Urinary bladder (tissue), 4 donors: Measurements from ENCODE around the gene HAND1. TPM values are rescaled to one million over a fixed set of nuclear protein-coding genes. Genes with fewer than 3 reads are reported as not detected.
A peak's percentile ranks its signal among the peaks of the same experiment; 100 is the strongest.

Experiments used
- DNase-seq: peaks from one replicate; pipeline ENCODE4 v3.0.0-alpha.2; 2015; ENCODE audit errors: extremely low spot score
- H3K27ac ChIP-seq: one replicate; pipeline ENCODE4 v1.5.1; 2013; ENCODE audit warnings: low read depth, mild to moderate bottlenecking, moderate library complexity
- H3K36me3 ChIP-seq: one replicate; pipeline ENCODE4 v1.6.1; 2013; ENCODE audit warnings: mild to moderate bottlenecking, moderate library complexity; ENCODE audit not compliant: insufficient read depth
- H3K4me1 ChIP-seq: one replicate; pipeline ENCODE4 v1.6.1; 2013; ENCODE audit warnings: mild to moderate bottlenecking, moderate library complexity; ENCODE audit not compliant: insufficient read depth
- H3K4me3 ChIP-seq: one replicate; pipeline ENCODE4 v1.5.1; 2013; ENCODE audit warnings: low read depth, low read length
- WGBS: extraction: QIAGEN DNeasy Blood & Tissue Kit; methylation state at CpG from one replicate; pipeline ENCODE4 v1.1.7; 2013; 5-methylcytosine and 5-hydroxymethylcytosine counted together
- polyA plus RNA-seq: library from polyadenylated mRNA; stranded (reverse); fragments of 200-250 nt; gene quantifications from one replicate; pipeline ENCODE4 v1.2.3, GENCODE V29; 2013
- total RNA-seq: library from RNA; depleted of rRNA; stranded (reverse); fragments of >200 nt; gene quantifications from one replicate; pipeline ENCODE4 v1.2.3, GENCODE V29; 2014
- donor health status: healthy with polysubstance abuse.
- donor health status: healthy.

HAND1 gene
- total and polyA plus RNA-seq, 2 donors: 0.63 to 9.3 TPM

DNA sequence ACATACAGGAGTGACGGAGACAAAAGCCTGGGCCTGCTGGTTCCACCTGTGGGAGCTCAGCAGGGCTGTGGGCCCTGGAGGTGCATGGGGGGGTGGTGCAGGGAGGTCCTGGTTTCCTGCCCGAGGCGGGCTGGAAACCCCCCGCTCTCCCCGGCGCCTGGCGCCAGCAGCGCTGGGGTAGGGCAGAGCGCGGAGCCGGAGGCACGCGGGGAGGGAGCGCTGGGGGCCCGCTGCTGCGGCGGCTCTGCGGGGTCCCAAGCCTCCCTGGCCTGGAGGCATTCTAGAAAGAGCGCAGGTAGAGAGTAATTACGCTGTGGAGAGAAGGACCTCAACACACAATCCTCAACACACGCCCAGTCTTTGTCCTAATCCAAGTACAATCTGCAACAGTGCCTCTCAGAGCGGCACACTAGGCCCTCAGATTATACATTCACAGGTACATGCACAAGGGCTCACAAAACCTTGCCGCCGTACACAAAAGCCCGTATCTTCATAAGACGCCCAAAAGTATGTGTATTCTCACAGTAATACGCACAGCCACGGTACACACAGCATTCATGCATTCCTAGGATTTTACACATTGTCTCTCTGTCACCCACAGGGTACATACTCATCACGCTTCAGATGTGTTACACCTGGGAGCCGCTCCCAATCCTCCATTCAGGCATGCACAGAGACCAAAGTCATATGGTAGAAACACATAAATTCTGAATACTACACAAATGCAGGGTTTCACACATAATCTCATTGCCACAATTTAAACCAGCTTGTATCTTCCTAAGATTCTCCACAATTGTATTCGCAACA lies 2.1 kb upstream of the HAND1 start:
- no peaks in the 10 kb centered on the region for H3K4me1 ChIP-seq
- H3K36me3 ChIP-seq: no peaks in the 10 kb centered on the region
- no peak overlapping the region for H3K27ac ChIP-seq
- WGBS: 31% methylated on average over 31 of the region's 31 CpGs
- DNase-seq: no peak
- H3K4me3 ChIP-seq: no peak overlapping the region

DNA sequence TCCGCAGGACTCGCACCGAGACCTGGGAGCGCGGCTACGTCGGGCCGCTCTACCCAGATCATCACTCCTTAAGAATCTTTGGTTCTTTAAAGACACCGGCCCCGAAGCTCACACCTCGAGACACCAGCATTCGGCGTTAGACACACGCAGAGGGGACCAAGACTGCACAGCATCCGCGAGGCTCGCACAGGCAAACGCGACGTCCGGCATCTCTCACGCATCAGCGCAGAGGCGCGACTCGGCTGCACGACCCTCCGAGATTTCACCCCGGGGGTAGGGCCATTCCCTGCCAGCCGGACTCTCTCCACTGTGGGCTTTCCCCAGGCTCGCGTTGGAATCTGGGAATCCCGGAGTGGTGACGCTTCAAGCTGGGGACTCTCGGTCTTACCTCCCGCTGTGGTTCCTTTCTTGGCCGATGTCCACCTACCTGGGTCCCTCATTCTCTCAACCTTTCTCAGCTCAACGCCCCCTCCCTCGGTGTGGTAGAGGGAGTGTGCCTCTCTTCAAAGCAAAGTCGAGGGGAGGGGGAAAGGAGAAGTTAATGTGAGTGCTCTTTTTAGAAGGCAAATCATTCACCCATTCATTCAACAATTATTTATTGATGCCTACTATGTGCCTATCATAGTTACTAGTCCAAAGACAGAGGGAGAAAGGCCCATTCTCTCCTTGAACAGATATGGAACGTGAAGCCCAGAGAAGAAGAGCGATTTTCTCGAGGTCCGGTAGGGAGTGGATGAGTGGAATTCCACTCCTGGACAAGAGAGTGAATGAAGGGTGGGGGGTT lies 1.3 kb upstream of the HAND1 start:
- 21% methylated on average over 44 of the region's 44 CpGs for WGBS
- H3K4me1 ChIP-seq: no peaks in the 10 kb centered on the region
- H3K36me3 ChIP-seq: no peaks in the 10 kb centered on the region
- no peak for DNase-seq
- no peak overlapping the region for H3K27ac ChIP-seq
- H3K4me3 ChIP-seq: no peak overlapping the region

DNA sequence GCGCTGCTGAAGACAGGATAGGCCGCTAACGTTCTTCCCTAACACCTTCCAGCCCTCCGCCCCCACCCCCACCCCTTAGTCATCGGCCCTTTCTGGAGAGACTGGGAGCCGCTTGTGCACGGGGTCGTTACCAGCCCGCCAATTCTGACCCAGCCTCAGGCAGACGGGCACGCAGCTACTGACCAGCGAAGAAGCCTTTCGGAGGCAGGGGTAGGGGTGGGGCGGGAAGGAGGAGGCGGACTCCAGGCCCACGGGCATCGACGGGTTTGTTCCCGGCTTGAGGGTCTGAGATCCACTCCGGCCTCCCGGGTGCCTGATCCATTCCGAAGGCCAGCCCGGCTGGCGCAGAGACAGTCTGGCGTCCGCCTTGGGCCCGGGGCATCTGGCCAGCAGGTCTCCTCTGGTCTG lies 729 bp upstream of the HAND1 start:
- Histone ChIP-seq H3K4me3 (no peak overlapping the region), H3K36me3 (no peaks in the 10 kb centered on the region), H3K4me1 (no peaks in the 10 kb centered on the region), H3K27ac (no peak overlapping the region)
- no peak for DNase-seq
- 15% methylated on average over 27 of the region's 27 CpGs for WGBS

DNA sequence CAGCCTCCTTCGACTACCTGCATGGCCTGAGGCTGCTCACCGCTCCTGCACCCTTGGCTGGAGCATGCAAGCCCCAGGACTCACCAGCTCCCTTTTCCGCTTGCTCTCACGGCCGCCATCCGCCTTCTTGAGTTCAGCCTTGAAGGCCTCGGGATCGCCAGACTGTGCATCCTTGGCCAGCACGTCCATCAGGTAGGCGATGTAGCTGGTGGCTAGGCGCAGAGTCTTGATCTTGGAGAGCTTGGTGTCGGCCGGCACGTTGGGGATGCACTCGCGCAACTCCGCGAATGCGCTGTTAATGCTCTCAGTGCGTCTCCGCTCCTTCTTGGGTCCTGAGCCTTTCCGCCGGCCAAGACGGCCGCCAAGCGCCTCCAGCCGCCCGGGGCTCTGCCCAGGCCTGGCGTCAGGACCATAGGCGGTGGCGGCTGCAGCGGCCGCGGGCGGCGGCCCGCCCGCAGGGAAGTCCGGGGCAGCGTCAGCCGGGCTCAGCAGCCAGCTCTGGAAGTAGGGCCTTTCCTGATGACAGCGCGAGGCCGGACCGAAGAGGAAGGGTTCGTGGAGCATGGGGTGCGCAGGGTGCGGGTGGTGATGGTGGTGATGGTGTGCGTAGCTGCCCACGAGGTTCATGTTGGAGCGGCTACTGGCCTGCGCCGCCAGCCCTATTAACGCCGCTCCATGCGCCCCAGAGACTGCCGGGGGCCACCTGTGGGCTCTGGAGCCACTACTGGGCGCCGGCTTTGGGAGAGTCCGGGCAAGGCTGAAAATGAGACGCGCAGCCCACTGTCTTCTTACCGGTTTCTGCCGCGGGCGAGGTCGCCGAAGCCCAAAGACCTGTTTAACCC lies 424 bp downstream of the HAND1 start:
- H3K27ac ChIP-seq: no peak overlapping the region
- DNase-seq: no peak
- H3K36me3 ChIP-seq: no peaks in the 10 kb centered on the region
- H3K4me3 ChIP-seq: peak overlapping the region; percentile 24
- H3K4me1 ChIP-seq: no peaks in the 10 kb centered on the region
- 1% methylated on average over 68 of the region's 68 CpGs for WGBS

DNA sequence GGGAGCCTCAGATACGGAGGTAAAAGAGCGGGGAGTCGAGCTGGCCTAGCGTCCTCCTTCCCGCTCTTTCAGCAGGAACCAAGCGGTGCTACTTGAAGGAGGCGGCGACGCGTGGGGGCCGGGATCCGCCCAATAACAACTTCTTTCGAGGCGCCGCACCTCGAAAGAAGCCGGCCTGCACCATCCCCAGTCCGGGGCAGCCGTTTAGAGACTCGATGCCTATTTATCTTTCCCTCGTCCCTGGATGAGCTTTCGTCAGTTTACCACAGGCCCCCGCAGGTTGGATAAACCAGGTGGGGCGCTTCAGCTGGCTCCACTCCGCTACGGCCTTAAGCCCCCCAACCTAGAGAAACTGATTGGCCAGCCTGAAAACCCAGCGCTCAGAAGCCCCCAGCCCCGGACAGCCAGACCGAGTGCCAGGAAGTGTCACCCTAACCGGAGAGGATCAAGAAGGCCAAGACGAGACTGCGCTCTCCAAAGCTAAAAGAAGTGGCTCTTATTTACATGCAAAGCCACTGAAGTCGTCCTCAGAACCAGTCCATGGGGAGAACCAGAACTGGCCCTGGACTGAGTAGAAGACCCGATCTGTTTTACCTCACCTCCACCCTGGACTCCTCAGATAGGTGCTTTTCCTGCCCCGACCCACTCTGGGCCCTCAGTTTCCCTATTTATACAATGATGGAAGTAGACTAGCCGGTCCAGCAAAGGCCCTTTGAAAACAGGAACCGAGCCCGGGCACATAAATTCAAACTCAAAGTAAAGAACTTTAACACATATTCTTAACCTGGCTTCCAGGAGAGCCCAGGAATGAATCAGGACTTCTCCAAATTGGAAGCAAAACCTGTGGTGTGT lies 1.4 kb downstream of the HAND1 start:
- Histone ChIP-seq H3K36me3 (no peaks in the 10 kb centered on the region), H3K27ac (no peak overlapping the region), H3K4me1 (no peaks in the 10 kb centered on the region), H3K4me3 (no peak overlapping the region)
- 17% methylated on average over 38 of the region's 38 CpGs for WGBS
- DNase-seq: no peak

DNA sequence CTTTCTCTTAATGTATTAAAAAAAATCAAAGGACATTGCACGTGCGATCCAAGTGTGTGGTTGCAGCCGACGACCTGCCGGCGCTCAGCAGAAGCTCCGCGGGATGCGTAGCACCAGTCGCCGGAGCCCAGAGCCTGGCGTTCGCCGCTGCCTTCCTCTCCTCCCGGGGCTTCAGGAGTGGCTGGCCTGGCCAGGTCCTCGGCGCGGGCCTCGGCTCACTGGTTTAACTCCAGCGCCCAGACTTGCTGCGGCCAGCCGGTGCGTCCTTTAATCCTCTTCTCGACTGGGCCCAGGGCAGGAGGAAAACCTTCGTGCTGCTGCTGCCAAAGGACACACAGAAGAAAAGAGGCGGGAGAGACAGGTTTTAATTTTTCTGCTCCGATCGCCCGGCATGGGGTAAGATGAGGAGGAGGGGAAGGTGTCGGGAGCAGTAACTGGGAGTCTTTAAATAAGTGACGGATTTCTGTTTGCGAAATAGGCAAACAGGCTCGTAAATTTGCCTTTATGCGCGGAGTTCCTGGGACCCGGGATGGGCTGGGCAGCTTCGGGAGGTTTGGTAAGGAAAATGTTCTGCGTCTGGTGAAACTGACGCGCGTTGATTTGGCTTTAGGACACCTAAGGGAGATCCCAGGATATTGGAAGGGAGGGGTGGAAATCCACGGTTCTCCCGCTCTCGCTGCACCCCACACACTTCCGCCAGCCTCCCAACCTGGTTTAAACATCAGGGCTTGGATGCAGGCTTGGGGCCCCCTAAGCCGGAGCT lies 2.3 kb downstream of the HAND1 start:
- no peak overlapping the region for H3K4me3 ChIP-seq
- WGBS: 25% methylated on average over 46 of the region's 46 CpGs

DNA sequence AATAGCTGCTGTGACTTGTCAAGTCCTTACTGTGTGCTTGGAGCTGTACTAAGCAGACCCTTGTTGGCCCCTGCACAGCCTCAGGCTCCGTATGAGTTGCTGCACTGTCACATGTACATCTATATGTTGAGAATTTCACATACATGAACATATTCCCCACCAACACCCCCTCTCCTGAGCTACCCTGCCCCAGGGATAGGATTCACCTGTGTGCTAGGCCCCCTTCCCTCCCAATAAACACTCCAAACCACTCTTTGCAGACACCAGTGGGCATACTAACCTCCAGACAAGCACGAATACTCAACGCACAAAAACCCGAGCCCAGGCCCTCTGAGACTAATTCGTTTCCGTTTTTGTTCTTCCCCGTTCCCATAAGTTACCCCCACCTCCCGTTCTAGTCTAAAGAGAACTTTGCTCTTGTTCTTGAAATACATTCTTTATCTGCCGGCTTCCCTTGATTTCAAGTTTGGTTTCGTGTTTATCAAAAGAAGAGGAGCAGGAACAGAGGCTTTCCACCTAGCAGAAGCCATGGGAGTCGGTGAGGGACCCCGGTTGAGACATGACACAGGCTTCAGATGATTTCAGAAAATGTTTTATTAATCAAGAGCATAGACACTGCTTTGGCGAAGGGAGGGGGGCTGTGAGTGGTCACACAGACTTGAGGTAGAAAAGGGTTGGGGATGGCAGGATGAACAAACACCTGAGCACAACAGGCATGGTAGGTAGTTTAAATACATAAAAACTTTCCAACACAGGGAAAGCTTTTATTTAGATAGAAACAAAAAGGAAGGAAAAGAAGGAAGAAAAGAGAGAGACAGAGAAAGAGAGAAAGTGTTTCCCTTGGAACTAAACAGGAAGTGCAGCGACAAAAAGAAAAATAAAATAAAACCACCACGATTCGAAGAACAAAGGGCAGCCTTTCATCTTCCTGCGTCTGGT lies 3.4 kb downstream of the HAND1 start:
- H3K27ac ChIP-seq: no peak overlapping the region
- H3K4me3 ChIP-seq: no peak overlapping the region
- DNase-seq: no peak
- no peaks in the 10 kb centered on the region for H3K36me3 ChIP-seq
- H3K4me1 ChIP-seq: no peaks in the 10 kb centered on the region
- 54% methylated on average over 17 of the region's 17 CpGs for whole genome bisulfite sequencing

More for the DNA sequence above, 2.3 kb downstream of the HAND1 start:
- no peaks in the 10 kb centered on the region for H3K4me1 ChIP-seq
- H3K27ac ChIP-seq: no peak overlapping the region
- H3K36me3 ChIP-seq: no peaks in the 10 kb centered on the region
- DNase-seq: no peak

DNA sequence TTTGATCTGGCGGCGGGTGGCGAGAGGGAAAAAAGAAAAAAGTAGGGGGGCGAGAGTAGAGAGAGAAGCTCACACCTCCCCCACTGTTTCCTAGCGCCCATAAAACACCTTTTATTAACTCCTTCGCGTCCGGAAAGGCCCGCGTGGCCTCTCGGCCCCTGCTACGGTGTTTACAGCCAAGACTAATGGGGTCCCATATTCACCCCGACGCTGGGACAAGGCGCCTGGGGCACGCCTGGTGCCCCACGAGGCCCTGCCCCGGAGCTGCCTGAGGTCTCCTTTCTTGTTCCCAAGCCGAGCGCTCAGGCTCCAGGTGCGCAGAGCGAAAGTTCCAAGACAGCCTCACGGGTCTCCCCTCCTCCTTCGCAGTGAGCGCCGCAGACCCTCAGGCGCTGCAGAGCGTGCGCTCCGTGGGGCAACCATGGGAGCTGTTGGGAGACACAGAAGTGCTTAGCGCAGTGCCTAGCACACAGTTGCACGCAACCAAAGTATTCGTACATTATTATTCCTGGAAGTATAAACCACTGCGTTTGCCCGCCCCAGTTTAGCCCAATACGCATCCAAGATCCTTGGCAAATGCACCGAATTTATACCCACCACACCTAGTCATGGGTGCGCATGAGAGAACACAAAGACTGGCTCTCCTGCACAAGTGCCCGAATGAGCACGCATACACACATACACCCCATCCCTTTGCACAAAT lies 4.3 kb downstream of the HAND1 start:
- 43% methylated on average over 40 of the region's 40 CpGs for whole genome bisulfite sequencing
- Histone ChIP-seq H3K4me1 (no peaks in the 10 kb centered on the region), H3K27ac (no peak overlapping the region), H3K4me3 (no peak overlapping the region), H3K36me3 (no peaks in the 10 kb centered on the region)
- DNase-seq: no peak

DNA sequence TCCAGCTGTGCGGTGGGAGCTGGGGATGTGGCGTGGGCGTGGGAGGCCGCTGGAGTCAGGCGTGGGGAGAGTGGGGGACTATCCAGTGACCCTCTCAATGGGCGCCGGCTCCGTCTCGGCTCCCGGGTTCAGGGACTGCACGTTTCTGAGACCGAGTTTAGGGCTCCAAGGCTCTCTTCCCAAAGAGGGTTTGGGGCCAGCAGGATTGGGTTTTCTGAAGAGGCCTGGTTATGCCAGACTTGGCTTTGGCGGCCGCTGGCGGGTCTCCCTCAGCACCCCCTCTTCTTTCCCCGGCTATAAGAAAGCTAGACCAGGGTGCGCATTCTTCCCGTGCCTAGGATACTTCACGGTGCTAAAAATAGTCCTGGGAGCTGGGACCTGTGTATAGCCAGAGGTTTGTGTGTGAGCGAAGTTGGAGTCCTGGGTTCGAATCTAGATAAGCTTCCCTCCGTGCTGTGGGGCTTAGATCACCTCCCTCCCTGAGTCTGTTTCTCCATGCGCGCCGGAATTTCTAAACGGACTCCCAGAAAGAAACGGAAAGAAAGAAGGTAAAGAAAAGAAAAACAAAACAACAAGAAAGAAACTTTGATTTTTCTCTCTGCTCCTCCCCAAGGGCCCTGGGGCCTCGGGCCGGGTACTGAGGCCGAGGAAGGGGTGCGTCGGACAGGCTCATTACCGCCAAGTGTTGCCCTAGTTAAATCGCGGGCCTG lies 5.0 kb downstream of the HAND1 start:
- H3K4me1 ChIP-seq: no peaks in the 10 kb centered on the region
- H3K4me3 ChIP-seq: no peak overlapping the region
- no peak overlapping the region for H3K27ac ChIP-seq
- 33% methylated on average over 35 of the region's 35 CpGs for WGBS
- no peaks in the 10 kb centered on the region for H3K36me3 ChIP-seq
- DNase-seq: no peak

DNA sequence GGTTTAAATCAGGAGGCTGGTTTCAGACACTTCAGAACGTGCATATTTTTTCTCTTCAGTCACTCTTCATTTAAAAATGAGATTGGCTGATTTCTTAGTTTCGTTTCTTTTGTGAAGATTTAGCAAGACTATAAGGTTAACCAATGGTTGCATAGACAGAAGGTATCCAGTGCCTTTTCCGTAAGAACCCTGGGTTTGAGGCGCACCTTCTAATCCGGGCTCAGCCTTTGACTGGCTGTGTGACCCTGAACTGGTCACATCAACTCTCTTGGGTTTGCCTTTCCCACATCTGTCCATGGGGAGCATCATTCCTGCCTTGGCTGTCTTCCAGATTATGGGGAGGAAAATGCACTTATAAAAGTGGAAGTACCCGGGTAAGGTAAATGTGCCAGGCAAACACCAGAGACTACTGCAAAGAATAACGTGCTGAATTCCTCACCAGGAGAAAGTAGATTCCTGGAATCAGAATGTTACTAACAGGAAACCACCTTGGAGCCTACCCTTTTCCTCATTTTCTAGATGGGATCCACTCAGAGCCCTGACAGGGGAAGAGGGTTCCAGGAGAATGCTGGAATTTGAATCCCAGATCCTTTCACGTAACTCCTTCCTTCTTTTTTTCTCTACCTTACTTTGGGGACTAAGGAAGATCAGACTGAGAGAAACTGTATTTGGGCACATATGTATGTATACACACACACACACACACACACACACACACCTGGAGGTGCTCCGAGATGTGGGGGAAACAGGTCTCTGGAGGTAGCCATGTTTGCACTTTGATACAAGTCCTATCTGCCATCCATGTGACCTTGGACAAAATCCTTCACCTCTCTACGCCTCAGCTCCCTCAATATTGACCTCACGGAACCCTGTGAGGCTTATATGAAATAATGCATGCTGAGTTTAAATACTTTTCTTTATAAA lies 6.8 kb downstream of the HAND1 start:
- DNase-seq: no peak
- H3K36me3 ChIP-seq: no peaks in the 10 kb centered on the region
- no peak overlapping the region for H3K4me3 ChIP-seq
- H3K4me1 ChIP-seq: no peaks in the 10 kb centered on the region
- WGBS: 34% methylated on average over 11 of the region's 11 CpGs
- no peak overlapping the region for H3K27ac ChIP-seq
